Renal pelvis (tissue), 4 donors: ENCODE measurements around the gene CHAMP1. TPM values are rescaled to one million over a fixed set of nuclear protein-coding genes. Genes with fewer than 3 reads are reported as not detected.

Experiments
- DNase-seq: peaks from one replicate; pipeline ENCODE4 v3.0.0-alpha.2; 2013
- polyA plus RNA-seq, 3 donors: library from polyadenylated mRNA; unstranded; fragments of 120-200 nt; gene quantifications; one replicate each; pipeline ENCODE4 v1.2.1, GENCODE V29; 2013; ENCODE audit not compliant: insufficient read length in 3 of 3

Gene CHAMP1
- polyA plus RNA-seq, 3 donors, result 31.1 to 34.8 (median 32.4) TPM

GRCh38 chr13:114288157-114288591, 26.1 kb upstream of the CHAMP1 start:
- no peak for DNase-seq

- DNase-seq, result no peak
Measured at GRCh38 chr13:114296448-114296847, 17.9 kb upstream of the CHAMP1 start.

- no peak for DNase-seq
Measured at GRCh38 chr13:114296902-114297301, 17.4 kb upstream of the CHAMP1 start.

- DNase-seq, result no peak
Measured at GRCh38 chr13:114298866-114299265, 15.4 kb upstream of the CHAMP1 start.

- DNase-seq, result no peak
Measured at GRCh38 chr13:114299604-114300305, 14.5 kb upstream of the CHAMP1 start.

- DNase-seq, result no peak
Measured at GRCh38 chr13:114303700-114304327, 10.5 kb upstream of the CHAMP1 start.

- no peak for DNase-seq
Measured at GRCh38 chr13:114304346-114305034, 9.8 kb upstream of the CHAMP1 start.

GRCh38 chr13:114309086-114309485, 5.2 kb upstream of the CHAMP1 start:
- no peak for DNase-seq

- no peak for DNase-seq
Measured at GRCh38 chr13:114309806-114310410, 4.4 kb upstream of the CHAMP1 start.

- no peak for DNase-seq
Measured at GRCh38 chr13:114310956-114311355, 3.3 kb upstream of the CHAMP1 start.

GRCh38 chr13:114311387-114311786, 2.9 kb upstream of the CHAMP1 start:
- no peak for DNase-seq

- DNase-seq, result no peak
Measured at GRCh38 chr13:114311908-114312307, 2.4 kb upstream of the CHAMP1 start.

- no peak for DNase-seq
Measured at GRCh38 chr13:114313061-114313860, 1.0 kb upstream of the CHAMP1 start.

GRCh38 chr13:114315074-114315785, 927 bp downstream of the CHAMP1 start:
- DNase-seq, result no peak

GRCh38 chr13:114318624-114319023, 4.3 kb downstream of the CHAMP1 start:
- DNase-seq, result no peak

GRCh38 chr13:114319441-114319913, 5.2 kb downstream of the CHAMP1 start:
- DNase-seq, result no peak

- DNase-seq, result no peak
Measured at GRCh38 chr13:114320065-114320464, 5.8 kb downstream of the CHAMP1 start.

- DNase-seq, result no peak
Measured at GRCh38 chr13:114321256-114321655, 7.0 kb downstream of the CHAMP1 start.

GRCh38 chr13:114323349-114323748, 9.0 kb downstream of the CHAMP1 start:
- DNase-seq, result no peak

- no peak for DNase-seq
Measured at GRCh38 chr13:114324334-114324733, 10.0 kb downstream of the CHAMP1 start.

- no peak for DNase-seq
Measured at GRCh38 chr13:114325729-114326128, 11.4 kb downstream of the CHAMP1 start.
